GM19025 (cell line): ENCODE measurements around the gene GAREM2.
A peak's percentile ranks its signal among the peaks of the same experiment; 100 is the strongest.

Experiments
- ATAC-seq: cut with Tn5 transposase; IDR thresholded peaks from one replicate; pipeline ENCODE4 v1.9.1; 2021; ENCODE audit warnings: mild to moderate bottlenecking, low read depth, moderate library complexity; ENCODE audit not compliant: unreplicated experiment

Gene GAREM2

DNA sequence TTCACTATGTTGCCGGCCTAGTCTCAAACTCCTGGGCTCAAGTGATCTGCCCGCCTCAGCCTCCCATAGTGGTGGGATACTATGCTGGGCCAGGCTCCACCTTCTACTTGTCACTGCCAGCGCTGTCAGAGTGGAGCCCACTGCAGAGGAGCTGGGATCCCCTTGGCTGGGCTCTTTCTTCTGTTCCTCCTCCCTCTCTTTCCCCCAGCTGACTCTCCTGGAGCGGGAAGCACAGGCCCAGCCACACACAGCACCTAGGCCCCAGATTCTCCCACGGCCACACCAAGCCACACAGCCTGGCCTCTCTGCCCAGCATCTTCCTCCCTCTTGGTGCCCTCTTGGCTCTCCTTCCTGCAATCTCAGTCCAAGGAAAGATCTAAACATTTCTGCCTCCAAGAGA lies 3.7 kb upstream of the GAREM2 start:
- no peak for ATAC-seq

DNA sequence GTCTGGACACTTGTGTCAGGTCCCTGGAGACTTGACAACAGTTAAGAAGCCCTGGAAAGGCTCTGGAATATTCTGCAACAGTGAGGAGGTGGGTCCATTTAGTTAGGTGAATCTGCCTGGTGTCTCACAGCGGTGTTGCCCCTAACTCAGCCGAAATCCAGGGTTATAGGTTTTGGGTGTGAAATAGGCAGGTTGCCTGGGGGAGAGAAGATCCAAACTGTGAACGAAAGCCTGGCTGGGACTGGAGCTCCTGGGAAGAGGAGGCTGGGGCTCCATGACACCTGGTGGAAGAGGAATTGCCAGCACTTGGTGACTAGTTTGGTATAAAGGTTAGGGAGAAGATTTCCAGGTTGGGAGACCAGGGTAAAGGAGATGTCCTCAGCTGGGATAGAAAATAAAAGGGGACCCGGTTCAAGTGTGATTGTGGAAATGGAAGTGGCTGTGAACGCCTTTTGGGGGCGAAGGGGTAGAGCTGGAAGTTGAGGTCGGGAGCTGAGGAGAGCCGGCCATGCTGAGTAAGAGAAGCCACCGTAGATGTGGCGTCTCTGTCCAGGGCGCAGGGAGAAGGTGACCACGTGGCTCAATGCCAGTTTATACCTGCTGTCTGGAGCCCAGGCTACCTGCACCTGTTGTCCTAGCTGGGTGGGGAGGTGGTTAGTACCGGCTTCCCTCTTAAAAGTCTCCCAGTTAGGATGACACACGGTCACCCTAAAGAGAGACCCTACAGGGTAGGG lies 3.0 kb upstream of the GAREM2 start:
- no peak for ATAC-seq

DNA sequence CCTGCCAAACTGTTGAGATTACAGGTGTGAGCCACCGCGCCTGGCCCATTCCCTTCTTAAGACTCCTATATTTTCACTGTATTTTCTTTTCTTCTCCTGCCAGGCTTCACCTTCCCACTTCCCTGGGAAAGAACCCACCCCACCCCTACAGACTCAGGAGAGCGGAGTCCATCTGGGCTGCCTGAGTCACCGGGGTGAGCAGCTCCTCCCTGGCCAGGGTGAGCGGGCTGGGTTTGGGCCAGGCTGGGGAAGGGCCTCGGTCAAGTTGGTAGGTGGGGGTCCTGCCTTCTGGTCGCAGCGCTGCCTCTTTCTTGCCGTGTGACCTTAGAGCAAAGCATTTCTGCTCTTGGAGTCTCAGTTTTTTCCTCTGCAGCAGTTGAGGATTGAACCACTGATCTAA lies 2.1 kb upstream of the GAREM2 start:
- no peak for ATAC-seq

DNA sequence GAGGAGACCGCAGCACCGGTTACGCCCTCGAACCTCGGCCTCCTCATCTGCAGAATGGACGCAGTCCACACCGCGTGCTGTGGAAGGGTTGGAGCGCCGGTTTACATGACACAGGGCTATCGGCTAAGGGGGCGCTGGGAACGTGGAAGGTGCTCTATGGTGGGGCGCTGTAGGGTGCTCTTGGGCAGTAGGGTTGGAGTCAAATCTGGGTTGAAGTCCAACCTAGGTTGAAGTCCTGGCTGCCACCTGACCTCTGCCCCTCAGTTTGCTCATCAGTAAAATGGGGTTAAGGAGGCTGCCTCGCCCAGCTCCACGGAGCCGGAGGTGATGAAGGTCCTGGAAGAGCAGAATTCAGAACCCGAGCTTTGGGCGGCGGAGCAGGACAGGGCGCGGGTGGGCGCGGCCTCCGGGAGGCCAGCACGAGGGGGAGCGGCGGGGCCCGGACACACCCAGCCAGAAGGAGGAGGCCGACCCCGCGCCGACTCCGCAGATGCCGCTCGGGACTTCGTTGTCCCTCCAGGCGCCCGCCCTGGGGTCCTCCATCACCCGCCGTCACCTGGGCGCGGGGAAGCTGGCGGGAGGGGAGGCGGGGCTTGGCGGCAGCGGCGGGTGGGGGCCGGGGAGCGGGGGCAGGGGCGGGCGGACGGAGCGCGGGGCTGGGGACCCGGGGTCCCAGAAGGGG lies 558 bp upstream of the GAREM2 start:
- ATAC-seq, result no peak

DNA sequence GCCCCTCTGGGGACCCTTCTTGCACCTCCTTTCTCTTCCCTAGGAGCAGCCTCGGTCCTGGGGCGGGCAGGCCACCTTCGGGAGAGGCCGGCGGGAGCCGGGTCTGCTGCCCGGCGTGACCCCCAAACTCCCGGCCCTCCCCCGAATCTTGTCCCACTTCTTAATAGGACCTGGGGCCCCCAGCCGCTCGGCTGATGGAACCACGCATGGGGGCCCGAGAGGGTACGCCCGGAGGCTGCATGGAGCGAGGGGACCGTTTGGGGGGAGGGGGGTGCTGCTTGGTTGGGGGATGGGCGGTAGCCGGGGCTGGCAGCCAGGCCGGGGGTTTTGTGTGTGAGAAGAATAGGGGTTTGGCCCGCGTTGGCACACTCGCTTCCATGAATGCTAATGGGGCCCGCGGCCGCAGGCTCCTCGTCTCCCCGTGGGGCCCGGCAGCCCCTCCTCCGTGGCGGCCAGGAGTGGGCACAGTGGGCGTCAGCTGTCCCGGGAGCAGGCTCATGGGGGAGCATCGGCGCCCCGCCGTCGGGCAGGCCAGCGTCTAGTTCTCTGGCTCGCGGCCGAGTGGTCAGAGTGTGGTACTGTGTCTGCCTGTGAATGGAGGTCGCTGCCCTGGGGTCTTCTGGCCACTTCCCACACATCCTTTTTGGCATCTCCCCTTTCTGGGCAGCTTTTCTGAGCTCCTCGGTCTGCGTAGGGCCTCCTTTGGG lies 1.0 kb downstream of the GAREM2 start:
- ATAC-seq, result no peak

DNA sequence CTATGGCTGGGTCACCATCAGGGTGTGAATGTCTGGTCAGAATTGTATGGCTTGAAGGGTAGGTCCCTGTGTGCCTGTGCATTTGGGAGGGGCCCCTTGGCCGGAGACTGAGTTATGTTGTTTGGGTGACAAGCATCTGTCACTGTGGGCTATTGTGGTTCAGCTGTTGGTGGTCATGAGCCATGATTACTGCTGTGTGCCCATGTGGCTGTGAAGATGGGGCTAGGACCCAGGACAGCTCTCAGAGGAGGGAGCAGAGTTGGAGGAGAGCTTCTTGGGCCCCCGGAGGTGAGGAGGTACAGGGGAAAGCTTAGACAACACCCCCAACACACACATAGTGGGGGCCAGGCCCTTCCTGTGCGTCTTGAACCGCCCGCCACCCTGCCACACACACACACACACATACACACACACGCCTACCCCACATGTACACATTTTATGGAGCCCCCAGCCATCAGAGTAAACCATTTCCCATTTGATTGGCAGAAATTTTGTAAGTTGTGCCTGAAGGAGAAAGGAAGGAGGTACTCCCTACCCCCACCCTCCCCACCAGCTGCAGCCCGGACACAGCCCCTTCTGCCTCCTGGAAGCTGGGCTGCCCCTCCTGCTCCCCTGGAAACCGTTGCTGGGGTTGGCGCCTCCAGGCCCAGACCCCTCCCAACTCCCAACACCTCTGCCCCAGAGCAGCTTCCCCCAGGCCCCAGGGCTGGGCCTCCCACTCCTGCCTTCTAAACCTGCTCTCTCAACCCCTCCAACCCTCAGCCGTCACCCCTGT lies 2.0 kb downstream of the GAREM2 start:
- no peak for ATAC-seq

DNA sequence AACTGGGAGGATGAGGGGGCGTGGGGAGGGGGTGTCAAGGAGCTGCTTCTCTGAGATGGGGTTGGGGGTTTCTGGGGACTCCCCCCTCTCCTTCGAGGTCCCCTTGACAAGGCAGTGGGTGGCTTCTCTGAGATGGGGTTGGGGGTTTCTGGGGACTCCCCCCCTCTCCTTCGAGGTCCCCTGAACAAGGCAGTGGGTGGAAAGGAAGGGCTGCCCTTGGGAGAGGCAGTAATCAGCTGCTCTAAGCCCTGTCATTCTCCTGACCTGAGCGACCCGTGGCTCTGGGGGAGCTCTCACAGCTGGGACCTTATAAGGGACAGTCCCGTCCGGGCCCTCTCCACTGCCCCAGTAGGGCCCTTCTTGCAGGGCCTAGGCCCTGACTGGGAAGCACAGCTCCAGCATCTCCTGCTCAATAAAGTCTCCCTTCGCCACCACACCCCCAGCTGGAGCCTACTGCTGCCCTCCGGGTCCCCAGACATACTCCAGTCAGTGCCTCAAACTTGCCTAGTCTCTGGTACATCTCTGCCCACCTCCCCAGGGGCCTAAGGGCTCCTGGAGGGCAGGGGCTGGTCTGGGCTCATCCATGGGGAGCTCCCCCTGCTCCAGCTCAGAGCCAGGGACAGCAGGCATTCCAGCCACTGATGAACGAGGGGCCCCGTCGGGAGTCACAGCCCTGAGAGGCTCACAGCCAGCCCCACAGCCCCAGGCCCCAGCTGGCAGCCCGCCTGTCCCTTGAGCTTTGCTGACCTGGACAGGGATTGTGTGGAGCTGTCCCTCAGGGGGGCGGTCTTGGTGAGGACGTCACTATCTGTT lies 2.8 kb downstream of the GAREM2 start:
- ATAC-seq, result no peak

DNA sequence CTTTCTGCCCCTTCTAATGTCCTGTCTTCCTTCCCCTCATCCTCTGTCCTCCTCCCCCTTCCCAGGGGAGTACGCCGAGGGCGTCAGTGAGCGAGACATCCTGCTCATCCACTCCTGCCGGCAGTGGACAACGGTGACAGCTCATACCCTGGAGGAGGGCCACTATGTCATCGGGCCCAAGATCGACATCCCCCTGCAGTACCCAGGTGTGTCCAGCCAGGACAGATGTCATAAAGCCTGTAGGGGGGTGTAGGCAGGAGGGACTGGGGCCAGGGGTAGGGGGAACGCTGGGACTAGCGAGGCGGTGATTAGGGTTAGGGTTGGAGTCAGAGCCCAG lies 3.4 kb downstream of the GAREM2 start:
- ATAC-seq, result no peak

DNA sequence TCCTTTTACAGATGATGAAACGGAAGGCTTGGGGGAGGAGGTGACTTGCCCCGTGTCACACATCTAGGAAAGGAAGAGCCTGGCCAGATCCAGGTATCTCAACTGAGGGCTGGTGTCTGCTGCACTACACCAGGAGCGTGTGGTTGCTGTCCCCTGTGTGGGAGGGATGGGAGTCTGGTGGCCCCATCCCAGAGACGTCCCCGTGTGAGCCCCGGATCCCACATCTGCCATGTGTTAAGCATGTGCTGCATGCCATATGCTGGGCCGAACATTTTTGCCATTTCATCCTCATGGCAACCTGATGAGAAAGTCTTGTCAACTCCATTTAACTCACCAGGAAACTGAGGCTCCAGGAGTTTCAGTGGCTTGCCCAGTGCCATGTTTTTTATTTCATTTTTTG lies 4.2 kb downstream of the GAREM2 start:
- ATAC-seq, result no peak

DNA sequence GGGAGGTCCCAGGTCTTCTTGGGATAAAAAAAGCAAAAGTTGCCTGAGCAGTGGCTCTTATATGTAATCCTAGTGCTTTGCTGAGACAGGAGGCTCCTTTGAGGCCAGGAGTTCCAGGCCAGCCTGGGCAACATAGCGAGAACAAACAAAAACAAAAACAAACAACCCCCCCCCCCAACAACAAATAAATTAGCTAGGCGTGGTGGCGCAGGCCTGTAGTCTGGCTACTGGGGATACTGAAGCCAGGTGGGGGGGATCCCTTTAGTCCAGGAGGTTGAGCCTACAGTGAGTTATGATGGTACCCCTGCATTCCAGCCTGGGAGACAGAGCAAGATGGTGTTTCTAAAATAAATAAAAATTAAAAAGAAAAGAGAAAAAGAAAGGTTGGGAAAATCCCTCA lies 5.4 kb downstream of the GAREM2 start:
- ATAC-seq, result no peak

DNA sequence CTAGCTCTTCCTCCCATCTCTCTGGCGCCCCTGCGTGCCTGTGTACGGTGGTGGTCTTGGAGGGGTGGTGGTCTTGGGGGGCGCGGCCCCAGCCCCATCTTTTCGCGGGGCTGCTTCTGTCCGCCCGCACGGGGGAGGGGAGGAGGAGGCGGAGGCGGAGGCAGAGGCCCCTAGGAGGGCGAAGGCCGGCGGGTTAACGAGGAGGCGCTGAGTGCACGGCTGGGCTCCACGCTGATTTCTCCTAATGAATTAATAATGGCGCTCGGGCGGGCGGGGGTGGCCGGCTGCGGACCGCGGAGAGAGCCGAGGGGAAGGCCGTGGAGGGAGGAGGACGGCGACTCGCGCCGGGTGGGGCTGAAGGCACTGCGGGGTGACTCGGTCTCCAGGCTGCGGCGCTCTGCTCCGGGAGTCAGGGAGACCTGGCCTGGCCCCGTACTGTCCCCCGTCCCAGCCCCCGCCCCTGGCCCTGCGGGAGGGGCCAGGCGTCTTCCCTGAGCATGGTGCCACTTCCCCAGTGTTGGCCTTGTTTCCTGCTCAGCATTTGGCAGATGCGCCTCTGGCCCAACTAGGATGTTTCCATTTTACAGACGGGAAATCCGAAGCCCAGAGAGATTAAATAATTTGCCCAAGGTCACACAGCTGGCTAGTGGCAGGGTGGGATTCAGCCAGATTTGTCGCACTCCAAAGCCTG lies 6.0 kb downstream of the GAREM2 start:
- no peak for ATAC-seq

DNA sequence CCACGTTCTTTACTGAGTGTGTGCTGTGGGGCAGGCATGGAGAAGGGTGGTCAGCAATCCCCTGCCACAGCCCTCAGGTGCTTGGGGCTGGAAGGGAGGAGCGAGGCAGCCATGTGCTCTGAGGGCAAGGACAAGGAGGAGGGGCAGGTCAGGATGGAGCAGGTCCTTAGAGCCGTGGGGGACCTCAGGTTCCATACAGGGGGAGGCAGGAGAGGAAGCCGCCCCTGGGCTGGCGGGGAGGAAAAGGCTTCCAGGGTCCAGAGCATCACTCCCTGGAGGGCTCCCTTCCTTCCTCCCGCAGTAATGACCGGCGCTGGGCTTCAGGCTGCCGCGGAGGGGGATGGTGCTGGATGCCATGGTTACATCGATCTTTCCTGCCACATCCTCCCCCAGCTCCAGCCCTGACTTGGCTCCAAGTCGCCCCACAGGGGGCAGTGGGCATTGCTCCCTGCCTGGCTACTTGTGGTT lies 6.6 kb downstream of the GAREM2 start:
- no peak for ATAC-seq

DNA sequence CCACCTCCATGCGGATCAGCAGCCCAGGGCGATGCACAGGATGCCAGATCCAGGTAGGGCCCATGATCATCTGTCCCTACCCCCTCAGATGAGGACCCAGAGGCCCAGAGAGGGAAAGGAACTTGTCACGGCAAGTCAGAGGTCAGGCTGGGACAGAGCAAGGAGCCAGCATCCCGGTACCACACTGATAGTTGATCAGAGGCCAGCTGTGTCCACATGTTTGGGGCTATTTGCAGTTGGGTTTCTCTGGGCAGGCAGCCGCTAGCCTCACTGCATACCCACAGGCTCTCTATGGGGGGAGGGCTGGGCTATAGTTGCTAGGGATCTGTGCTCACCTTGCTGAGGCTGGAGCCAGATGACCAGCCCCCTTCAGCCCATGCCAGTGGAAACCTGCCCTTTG lies 9.6 kb downstream of the GAREM2 start:
- no peak for ATAC-seq

DNA sequence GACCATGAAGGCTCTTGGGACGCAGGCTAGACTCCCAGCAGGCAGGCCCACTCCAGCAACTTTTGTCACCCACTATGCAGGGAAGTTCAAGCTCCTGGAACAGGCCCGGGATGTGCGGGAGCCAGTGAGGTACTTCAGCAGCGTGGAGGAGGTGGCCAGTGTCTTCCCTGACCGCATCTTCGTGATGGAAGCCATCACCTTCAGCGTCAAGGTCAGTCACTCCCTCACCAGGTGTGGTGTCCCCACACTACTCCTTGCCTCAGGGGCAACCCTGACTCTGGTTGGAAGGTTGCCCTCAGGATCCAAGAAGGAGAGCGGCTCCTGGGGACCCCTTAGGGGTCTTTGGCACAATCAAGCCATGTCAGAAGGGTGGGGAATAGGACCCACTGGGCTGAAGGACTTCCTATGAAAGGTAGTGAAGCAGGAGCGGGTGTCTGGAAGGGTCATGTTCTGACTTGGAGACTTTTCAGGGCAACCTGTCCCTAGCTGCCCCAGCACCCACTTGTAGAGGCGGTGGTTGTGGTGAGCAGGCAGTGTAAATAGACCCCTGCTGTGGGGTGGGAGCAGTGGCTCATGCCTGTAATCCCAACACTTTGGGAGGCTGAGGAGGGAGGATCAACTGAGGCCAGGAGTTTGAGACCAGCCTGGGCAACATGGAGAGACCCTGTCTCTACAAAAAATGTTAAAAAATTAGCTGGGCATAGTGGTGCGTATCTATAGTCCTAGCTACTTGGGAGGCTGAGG lies 10.2 kb downstream of the GAREM2 start:
- ATAC-seq, result no peak

DNA sequence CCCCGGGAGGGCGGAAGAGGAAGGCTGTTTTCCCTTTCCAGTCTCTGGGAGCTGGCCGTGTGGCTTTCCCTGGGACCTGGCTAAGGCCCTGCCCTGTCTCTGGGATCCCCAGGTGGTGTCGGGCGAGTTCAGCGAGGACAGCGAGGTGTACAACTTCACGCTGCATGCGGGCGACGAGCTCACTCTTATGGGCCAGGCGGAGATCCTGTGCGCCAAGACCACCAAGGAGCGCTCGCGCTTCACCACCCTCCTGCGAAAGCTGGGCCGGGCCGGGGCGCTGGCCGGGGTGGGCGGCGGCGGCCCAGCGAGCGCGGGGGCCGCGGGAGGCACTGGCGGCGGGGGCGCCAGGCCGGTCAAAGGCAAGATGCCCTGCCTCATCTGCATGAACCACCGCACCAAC lies 11.2 kb downstream of the GAREM2 start:
- ATAC-seq, result no peak

DNA sequence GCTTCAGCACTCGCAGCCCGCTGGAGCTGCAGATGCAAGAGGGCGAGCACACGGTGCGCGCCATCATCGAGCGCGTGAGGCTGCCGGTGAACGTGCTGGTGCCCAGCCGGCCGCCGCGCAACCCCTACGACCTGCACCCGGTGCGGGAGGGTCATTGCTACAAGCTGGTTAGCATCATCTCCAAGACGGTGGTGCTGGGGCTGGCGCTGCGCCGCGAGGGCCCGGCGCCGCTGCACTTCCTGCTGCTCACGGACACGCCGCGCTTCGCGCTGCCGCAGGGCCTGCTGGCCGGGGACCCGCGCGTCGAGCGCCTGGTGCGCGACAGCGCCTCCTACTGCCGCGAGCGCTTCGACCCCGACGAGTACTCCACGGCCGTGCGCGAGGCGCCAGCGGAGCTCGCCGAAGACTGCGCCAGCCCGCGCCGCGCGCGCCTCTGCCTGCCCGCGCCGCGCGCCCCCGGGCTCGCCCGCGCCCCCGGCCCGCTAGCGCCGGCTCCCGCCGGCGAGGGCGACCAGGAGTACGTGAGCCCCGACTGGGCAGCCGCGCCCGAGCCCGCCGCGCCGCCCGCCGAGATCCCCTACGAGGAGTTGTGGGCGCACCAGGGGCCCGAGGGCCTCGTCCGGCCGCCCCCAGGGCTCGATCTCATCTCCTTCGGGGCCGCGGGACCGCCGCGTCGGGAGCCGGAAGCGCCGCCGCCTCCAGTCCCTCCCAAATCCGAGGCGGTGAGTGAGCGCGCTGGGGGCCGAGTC lies 11.8 kb downstream of the GAREM2 start:
- peak; percentile 85 for ATAC-seq

DNA sequence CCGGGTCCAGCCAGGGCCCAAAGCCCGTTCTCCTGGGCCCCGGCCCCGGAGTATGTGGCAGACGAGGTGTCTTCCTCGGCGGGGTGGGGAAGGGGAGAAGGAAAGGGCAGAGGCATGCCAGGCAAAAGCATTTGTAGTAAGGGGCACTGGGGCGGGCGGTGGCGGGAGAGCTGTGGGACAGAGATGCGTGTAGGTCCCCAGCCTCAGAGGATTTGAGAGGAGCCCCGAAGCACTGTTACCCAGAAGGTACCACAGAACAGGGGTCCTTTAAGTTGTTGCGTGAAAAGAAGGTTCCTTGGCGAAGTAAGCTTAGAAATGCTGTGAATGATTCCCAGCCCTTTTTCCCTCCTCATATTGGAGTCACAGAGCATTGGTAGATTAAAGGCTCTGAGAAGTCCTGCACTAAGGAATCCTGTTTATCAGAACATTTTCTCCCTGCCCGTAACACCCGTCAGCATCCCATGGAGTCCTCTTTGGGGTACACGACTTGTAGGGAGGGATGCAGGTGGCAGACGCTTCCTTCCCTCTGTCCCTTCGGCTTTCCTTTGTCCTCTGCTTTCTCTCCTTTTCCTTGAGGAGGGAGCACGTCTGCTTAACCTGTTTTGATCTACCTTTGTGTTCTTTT lies 12.5 kb downstream of the GAREM2 start:
- no peak for ATAC-seq
